ENCODE data around the gene BAD.
"Not testable (repeated sequence)": the region's sequence is repeated elsewhere in the genome, so short reads cannot be mapped to it uniquely, and the experiment has no call there.

The BAD gene

GRCh38 chr11:64324692-64325469 is 40.4 kb upstream of the BAD start:
- TF ChIP-seq CTCF (IDR thresholded peaks at IDR 0.05; ENCODE audit: low read depth, low read length) = no peak
- DNase-seq (ENCODE audit: extremely low read depth, low read depth) = no peak

GRCh38 chr11:64323984-64324383 is 39.5 kb upstream of the BAD start:
- DNase-seq (ENCODE audit: extremely low read depth, low read depth) = not testable (repeated sequence)

GRCh38 chr11:64323373-64323772 is 38.9 kb upstream of the BAD start:
- TF ChIP-seq CTCF (IDR thresholded peaks at IDR 0.05; ENCODE audit: low read depth, low read length) = no peak
- DNase-seq (ENCODE audit: extremely low read depth, low read depth) = no peak

GRCh38 chr11:64322925-64323260 is 38.4 kb upstream of the BAD start:
- DNase-seq (ENCODE audit: extremely low read depth, low read depth) = no peak
- TF ChIP-seq CTCF (IDR thresholded peaks at IDR 0.05; ENCODE audit: low read depth, low read length) = no peak

- DNase-seq (ENCODE audit: extremely low read depth, low read depth) = no peak
- no peak for TF ChIP-seq CTCF (IDR thresholded peaks at IDR 0.05; ENCODE audit: low read depth, low read length)
Observed at GRCh38 chr11:64321533-64321932, 37.1 kb upstream of the BAD start.

GRCh38 chr11:64321026-64321425 is 36.6 kb upstream of the BAD start:
- no peak for TF ChIP-seq CTCF (IDR thresholded peaks at IDR 0.05; ENCODE audit: low read depth, low read length)
- no peak for DNase-seq (ENCODE audit: extremely low read depth, low read depth)

- DNase-seq (ENCODE audit: extremely low read depth, low read depth) = no peak
- no peak for TF ChIP-seq CTCF (IDR thresholded peaks at IDR 0.05; ENCODE audit: low read depth, low read length)
Observed at GRCh38 chr11:64320556-64320955, 36.1 kb upstream of the BAD start.
